Epithelial cell of alveolus of lung (primary cell): ENCODE results near the gene WASF1. TPM values are rescaled to one million over a fixed set of nuclear protein-coding genes. Genes with fewer than 3 reads are reported as not detected.

ENCODE experiments used
- total RNA-seq: library from RNA; depleted of rRNA; stranded (reverse); fragments of >200 nt; gene quantifications from 2 replicates; pipeline ENCODE4 v1.2.1, GENCODE V29; 2015

WASF1 gene
- 10.2 and 24.8 TPM in 2 replicates for total RNA-seq

GRCh38 chr6:110179406-110180227, at the start of gene WASF1:
WASF1 (minus strand) TSS chr6:110179670; CDS start chr6:110127601, 52,069 bp downstream.

DNA sequence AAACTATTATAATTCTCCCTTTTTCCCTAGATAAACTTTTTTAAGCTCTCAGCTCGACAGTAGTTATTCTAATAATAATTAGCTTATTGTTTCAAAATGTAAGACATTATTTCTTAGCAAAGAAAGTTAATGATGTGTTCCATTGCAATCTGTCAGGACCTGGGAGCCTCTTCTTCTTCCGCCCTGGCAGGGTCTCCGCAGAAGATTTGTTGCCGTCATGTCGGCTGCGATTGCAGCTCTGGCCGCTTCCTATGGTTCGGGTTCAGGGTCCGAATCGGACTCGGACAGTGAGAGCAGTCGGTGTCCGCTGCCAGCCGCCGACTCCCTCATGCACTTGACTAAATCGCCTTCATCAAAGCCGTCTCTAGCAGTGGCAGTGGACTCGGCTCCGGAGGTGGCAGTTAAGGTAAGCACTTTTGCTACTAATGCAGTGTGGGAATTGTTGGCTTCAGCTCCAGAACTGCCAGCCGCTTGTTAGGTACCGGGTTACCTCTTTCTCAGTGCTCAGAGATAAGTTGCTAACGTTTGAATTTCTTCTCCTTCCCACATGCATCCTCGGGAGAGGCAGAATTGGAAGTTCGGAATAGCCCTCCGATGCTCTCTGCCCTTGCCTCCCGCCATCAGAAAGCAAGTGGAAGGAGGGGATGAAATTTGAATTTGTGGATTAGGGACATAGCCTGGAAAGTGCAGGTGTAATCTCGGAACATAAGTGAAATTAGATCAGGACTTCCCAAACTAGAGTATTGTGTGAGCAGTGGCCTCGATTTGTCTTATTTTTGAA, 948 bp upstream of the WASF1 start, which contains the start of gene CDC40:
CDC40 (plus strand) TSS at position 200 of the 781 bp plus-strand sequence; CDS start at position 218, 18 bp downstream.

Other genes with a start within 250 kb of the WASF1 start
- not detected in 2 replicates for gene GPR6, start 201.4 kb downstream of the WASF1 start, total RNA-seq
- 13.4 and 24.1 TPM in 2 replicates for gene CDC40, start 757 bp upstream of the WASF1 start, total RNA-seq
- gene METTL24, start 178.7 kb upstream of the WASF1 start, total RNA-seq, result not detected in 2 replicates
- 0.08 and 0.65 TPM in 2 replicates for gene DDO, start 235.9 kb upstream of the WASF1 start, total RNA-seq